Ovary (tissue), 9 donors: ENCODE results near the gene DPY19L1. TPM values are rescaled to one million over a fixed set of nuclear protein-coding genes. Genes with fewer than 3 reads are reported as not detected.

ENCODE experiments used
- DNase-seq, 5 donors: peaks; one replicate each; pipeline ENCODE4 v3.0.0-alpha.2; 2019 to 2020
- H3K27ac ChIP-seq, 2 donors: fragments of 200-600 bp; one replicate each; pipeline versions ENCODE4 v1.5.1 to v1.8.0; 2019 to 2022
- H3K27me3 ChIP-seq: fragments of 200-600 bp; one replicate; pipeline ENCODE4 v1.8.0; 2022
- H3K36me3 ChIP-seq: fragments of 200-600 bp; sonication (generic); one replicate; pipeline ENCODE4 v1.5.1; 2019
- H3K4me1 ChIP-seq: one replicate; pipeline ENCODE4 v1.8.1; 2013; ENCODE audit warnings: mild to moderate bottlenecking, moderate library complexity; ENCODE audit not compliant: insufficient read depth
- H3K4me3 ChIP-seq: fragments of 200-600 bp; sonication (generic); one replicate; pipeline ENCODE4 v1.5.1; 2017
- H3K9me3 ChIP-seq, 2 donors: fragments of 200-600 bp in 1 of 2; sonication (generic) in 1 of 2; one replicate each; pipeline versions ENCODE4 v1.5.1 to v1.8.1; 2013 to 2019; ENCODE audit warnings: mild to moderate bottlenecking in 1 of 2, moderate library complexity in 1 of 2
- CTCF ChIP-seq, 3 donors: fragments of 450-650 bp in 2 of 3; fragments of 200-600 bp in 1 of 3; IDR thresholded peaks; one replicate each; pipeline versions ENCODE4 v1.5.1 to v1.8.0; 2016 to 2022; ENCODE audit warnings: antibody characterized with exemption in 3 of 3, mild to moderate bottlenecking in 1 of 3
- EP300 ChIP-seq: sonication (generic); formaldehyde crosslinking; IDR thresholded peaks from one replicate; pipeline ENCODE4 v1.6.1; 2017; ENCODE audit warnings: antibody characterized with exemption
- POLR2A ChIP-seq: fragments of 450-650 bp; IDR thresholded peaks from one replicate; pipeline ENCODE4 v1.6.1; 2017; ENCODE audit warnings: antibody characterized with exemption, mild to moderate bottlenecking, moderate library complexity
- WGBS, 3 donors: extraction: QIAGEN DNeasy Blood & Tissue Kit in 1 of 3; methylation state at CpG; one replicate each; pipeline versions ENCODE4 v1.1.5 to v1.1.7; 2013 to 2017; 5-methylcytosine and 5-hydroxymethylcytosine counted together
- intact Hi-C, 4 donors: fragments of 100-400 bp; cut with DNase I; formaldehyde crosslinking; loops; one replicate each; pipeline versions ENCODE4 v1.11.0 to v1.15.1; 2022 to 2023
- polyA plus RNA-seq, 2 donors: library from polyadenylated mRNA; stranded (reverse); fragments of 200-250 nt in 1 of 2; fragments of 350-450 nt in 1 of 2; fragmentation: Illumina TruSeq in 1 of 2; extraction: RNeasy Lipid Tissue Mini Kit (QIAGEN cat#74804) in 1 of 2; gene quantifications; one replicate each; pipeline ENCODE4 v1.2.3, GENCODE V29; 2013 to 2014
- total RNA-seq, 7 donors: library from RNA; depleted of rRNA in 2 of 7; stranded (reverse); fragments of >200 nt in 2 of 7; fragmentation: NEBNext Ultra II Directional in 3 of 7; extraction: Animal tissue kit (Norgen Biotek cat#: 25700) in 3 of 7; gene quantifications; one replicate each; pipeline versions ENCODE4 v1.1.0 to v1.2.4, GENCODE V29; 2016 to 2023
- donor health status: DM: no; HTN: no; CAD: no; lungs with moderate emphysema.
- donor health status: DM: no; HTN: no; CAD: no.
- donor health status: Bipolar disorder and iron deficiency.
- donor health status: DM: yes; HTN: yes; CAD: no.
- donor health status: DM: no; HTN: no; CAD: no.
- donor health status: DM: yes; HTN: yes; CAD: no.

Gene DPY19L1
- total and polyA plus RNA-seq, 9 donors: 8.1 to 32.7 (median 17.8) TPM

- TF ChIP-seq CTCF (IDR thresholded peaks at IDR 0.05) (no peak), POLR2A (no peak), EP300 (no peak)
- 68 to 83% (median 69%) methylated on average over 1 of the region's 1 CpG for WGBS, 3 donors
- Histone ChIP-seq H3K4me3 (no peak overlapping the region), H3K27me3 (no peaks in the 10 kb centered on the region), H3K27ac (no peak overlapping the region), H3K4me1 (no peaks in the 10 kb centered on the region), H3K36me3 (no peaks in the 10 kb centered on the region), H3K9me3 (no peaks in the 10 kb centered on the region)
- no peak for DNase-seq
- intact Hi-C loops: no loop called here
Observed at GRCh38 chr7:35015346-35015859, 21.9 kb downstream of the DPY19L1 start.

- intact Hi-C loops: no loop called here
- no peaks in the 10 kb centered on the region for H3K27me3 ChIP-seq
- no peak for TF ChIP-seq EP300
- H3K36me3 ChIP-seq: no peaks in the 10 kb centered on the region
- no peaks in the 10 kb centered on the region for H3K9me3 ChIP-seq
- no peak overlapping the region for H3K4me3 ChIP-seq
- 88 to 94% (median 88%) methylated on average over 3 of the region's 3 CpGs for WGBS, 3 donors
- H3K4me1 ChIP-seq: no peaks in the 10 kb centered on the region
- DNase-seq: no peak
- no peak overlapping the region for H3K27ac ChIP-seq
Observed at GRCh38 chr7:35012160-35012559, 25.1 kb downstream of the DPY19L1 start.

- Histone ChIP-seq H3K36me3 (no peaks in the 10 kb centered on the region), H3K27ac (no peak overlapping the region), H3K4me3 (no peak overlapping the region), H3K4me1 (no peaks in the 10 kb centered on the region), H3K27me3 (no peaks in the 10 kb centered on the region), H3K9me3 (no peaks in the 10 kb centered on the region)
- TF ChIP-seq EP300 (no peak), POLR2A (no peak), CTCF (IDR thresholded peaks at IDR 0.05) (no peak)
- DNase-seq: no peak
- 94 to 96% (median 95%) methylated on average over 3 of the region's 3 CpGs for WGBS, 3 donors
- intact Hi-C loops: no loop called here
Observed at GRCh38 chr7:35011085-35011484, 26.2 kb downstream of the DPY19L1 start.

GRCh38 chr7:35007768-35008167 is 29.5 kb downstream of the DPY19L1 start:
- DNase-seq: no peak
- no peaks in the 10 kb centered on the region for H3K36me3 ChIP-seq
- no peak overlapping the region for H3K4me3 ChIP-seq
- no peaks in the 10 kb centered on the region for H3K27me3 ChIP-seq
- intact Hi-C loops: no loop called here
- H3K9me3 ChIP-seq: no peaks in the 10 kb centered on the region
- TF ChIP-seq EP300 (no peak), CTCF (IDR thresholded peaks at IDR 0.05) (no peak), POLR2A (no peak)
- no peak overlapping the region for H3K27ac ChIP-seq
- H3K4me1 ChIP-seq: no peaks in the 10 kb centered on the region

- DNase-seq: no peak
- Histone ChIP-seq H3K4me1 (no peaks in the 10 kb centered on the region), H3K4me3 (no peak overlapping the region), H3K27me3 (no peaks in the 10 kb centered on the region), H3K36me3 (no peaks in the 10 kb centered on the region), H3K27ac (no peak overlapping the region), H3K9me3 (no peaks in the 10 kb centered on the region)
- intact Hi-C loops: no loop called here
- 93 to 100% (median 95%) methylated on average over 1 of the region's 1 CpG for WGBS, 3 donors
- TF ChIP-seq EP300 (no peak), CTCF (IDR thresholded peaks at IDR 0.05) (no peak), POLR2A (no peak)
Observed at GRCh38 chr7:35004531-35005095, 32.7 kb downstream of the DPY19L1 start.
